Activated T-cell treated with anti-CD3 and anti-CD28 coated beads for 4 hours (primary cell): ENCODE results near the gene CDK10.
"Not testable (repeated sequence)": the region's sequence is repeated elsewhere in the genome, so short reads cannot be mapped to it uniquely, and the experiment has no call there.

Experiments
- DNase-seq: peaks from one replicate; pipeline ENCODE4 v3.0.0-alpha.2; 2020

CDK10 gene

DNA sequence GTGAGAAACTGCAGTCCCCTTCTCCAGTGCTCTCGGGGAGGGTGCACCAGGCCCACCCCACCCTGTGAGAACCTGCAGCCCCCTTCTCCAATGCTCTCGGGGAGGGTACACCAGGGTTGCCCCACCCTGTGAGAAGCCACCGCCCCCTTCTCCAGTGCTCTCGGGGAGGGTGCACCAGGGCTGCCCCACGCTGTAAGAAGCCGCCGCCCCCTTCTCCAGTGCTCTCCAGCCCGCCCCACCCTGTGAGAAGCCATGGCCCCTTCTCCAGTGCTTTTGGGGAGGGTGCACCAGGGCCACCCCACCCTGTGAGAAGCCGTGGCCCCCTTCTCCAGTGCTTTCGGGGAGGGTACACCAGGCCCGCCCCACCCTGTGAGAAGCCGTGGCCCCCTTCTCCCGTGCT is 16.7 kb upstream of the CDK10 start:
- no peak for DNase-seq

DNA sequence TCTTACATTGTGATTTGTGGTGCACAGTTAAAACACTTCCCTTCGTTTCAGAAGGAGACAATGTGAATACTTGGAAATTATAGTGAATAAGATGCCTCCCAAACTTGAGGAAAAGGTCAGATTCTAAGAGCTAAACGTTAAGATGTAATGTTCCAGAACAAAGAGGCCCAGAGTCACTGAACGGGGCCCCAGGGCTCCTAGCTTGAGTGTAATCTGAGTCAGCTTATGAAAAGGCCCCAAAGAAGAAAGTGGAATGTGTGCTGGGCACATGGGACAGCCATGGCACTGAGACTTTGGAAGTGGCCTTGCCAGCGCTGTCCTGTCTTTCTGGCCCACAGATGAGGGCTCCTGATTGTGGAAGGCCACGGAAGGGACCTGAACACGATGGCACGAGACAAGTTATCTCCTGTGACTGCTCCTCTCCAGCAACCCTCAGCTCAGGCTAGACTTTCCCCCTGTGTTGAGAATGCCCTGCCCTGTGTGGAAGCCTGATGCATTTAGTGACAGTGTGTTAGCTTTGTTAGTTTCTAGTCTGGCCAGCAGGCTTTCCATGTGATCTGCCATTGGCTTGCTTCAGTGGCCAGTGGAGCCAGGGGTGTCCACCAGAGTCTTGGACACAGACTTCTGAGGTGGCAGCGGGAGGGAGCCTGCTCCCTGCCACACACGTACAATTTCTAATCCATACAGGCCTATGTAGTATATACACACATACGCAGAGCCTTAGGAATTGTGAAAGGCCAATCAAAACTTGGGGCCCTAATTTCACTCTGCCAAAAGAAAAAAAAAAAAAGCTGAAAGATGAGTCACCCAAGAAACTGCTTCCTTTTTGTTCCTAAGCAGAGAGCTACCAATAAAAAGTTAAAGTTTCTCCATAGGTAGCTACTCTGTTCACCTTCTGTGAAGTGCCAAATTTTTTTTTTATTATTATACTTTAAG is 15.7 kb upstream of the CDK10 start:
- no peak for DNase-seq

DNA sequence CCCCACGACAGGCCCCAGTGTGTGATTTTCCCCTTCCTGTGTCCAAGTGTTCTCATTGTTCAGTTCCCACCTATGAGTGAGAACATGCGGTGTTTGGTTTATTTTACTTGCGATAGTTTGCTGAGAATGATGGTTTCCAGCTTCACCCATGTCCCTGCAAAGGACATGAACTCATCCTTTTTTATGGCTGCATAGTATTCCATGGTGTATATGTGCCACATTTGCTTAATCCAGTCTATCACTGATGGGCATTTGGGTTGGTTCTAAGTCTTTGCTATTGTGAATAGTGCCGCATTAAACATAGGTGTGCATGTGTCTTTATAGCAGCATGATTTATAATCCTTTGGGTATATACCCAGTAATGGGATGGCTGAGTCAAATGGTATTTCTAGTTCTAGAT is 14.9 kb upstream of the CDK10 start:
- DNase-seq, result not testable (repeated sequence)

DNA sequence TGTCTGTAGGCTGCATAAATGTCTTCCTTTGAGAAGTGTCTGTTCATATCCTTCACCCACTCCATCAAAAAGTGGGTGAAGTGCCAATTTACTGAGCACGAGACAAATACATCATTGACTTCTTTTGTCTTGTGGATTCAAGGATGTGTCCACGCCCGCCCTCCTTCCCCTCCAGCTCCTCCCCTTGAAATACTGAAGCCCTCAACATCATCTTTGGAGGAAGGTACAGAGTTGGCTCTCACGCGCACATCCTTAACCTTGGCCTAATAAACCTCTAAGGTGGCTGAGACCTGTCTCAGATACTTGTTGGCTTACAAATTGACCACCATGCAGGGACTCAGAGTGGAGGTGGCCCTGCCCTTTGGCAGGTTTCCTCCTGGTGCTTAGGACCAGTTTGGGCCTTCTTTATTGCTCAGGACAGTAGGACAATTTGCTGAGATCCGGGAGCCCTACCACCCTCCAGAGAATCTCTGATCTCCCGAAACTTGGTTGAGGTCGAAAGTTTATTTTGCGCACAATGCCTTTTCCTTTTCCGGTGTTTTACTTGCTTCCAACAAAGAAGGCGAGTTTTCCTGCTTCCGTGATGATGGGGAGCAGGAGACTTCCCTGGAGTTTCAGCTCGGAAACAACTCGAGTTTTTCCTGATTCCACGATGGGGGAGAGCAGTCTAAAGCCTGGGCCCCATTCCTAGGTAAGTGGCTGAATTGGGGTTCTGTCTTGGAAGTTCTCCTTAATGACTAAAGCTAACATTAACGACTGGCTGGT is 14.1 kb upstream of the CDK10 start:
- DNase-seq, result no peak

DNA sequence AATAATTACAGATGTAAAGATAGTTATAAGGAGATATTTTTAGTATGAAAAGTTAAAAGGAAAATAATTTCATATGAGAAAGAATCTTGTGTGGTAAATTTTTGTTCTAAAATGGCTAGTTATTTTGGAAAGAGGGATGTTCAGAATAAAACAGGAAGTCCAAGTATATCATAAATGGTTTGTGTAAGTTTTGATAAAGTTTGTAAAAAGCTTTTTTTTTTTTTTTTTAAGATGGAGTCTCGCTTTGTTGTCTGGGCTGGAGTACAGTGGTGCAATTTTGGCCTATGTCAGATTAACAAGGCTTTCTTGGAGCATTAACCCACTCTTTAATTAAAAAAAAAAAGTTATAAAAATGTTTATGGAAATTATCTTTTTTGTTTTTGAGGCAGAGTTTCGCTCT is 8.2 kb upstream of the CDK10 start:
- no peak for DNase-seq

DNA sequence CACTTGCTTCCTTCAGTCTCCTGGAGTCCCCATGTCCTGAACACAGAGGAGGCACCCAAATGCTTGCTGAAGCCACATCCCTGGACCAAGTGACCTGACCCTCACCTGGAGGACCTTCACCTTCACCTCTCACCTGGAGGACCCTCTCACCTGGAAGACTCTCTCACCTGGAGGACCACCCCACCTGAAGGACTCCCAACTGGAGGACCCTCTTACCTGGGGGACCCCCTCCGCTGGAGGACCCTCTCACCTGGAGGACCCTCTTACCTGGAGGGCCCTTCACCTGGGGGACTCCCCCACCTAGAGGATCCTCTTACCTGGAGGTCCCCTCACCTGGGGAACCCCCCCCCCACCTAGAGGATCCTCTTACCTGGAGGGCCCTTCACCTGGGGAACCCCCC is 573 bp upstream of the CDK10 start:
- DNase-seq, result no peak

DNA sequence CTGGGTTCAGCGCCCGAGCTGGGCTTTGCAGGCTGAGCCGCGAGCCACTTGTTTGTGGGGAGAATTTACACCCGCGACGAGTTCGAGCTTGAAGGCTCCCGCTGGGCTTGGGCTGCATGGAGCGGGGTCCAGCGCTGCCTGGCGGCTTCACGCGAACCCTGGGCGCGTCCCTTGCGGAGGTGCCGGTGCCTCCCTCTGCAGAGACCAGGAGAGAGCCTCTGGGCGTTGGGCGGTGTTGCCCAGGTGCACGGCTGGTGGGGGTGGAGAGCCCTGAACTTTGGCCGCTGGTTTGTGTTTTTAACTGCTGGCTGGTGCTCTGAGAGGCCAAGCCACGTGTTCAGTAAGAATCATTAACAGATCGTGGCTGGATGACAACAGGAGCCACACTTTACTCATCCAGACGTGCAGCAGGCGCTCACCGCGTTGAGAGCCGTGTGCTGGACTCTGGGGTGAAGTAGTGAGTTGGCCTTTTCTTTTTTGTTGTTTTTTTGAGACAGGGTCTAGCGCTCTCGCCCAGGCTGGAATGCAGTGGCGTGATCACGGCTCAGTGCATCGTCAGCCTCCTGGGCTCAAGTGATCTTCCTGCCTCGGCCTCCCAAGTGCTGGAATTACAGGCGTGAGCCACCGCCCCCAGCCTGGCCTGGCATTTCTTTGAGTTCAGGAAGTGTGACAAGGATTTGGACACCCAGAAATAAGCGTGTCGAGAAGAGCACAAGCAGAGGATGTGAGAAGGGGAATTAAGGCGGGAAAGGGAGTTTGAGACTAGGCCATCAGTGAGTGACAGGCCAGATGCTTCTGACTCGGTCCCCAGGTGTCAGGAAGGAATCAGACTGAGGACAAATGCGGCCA is 827 bp downstream of the CDK10 start:
- DNase-seq, result no peak

DNA sequence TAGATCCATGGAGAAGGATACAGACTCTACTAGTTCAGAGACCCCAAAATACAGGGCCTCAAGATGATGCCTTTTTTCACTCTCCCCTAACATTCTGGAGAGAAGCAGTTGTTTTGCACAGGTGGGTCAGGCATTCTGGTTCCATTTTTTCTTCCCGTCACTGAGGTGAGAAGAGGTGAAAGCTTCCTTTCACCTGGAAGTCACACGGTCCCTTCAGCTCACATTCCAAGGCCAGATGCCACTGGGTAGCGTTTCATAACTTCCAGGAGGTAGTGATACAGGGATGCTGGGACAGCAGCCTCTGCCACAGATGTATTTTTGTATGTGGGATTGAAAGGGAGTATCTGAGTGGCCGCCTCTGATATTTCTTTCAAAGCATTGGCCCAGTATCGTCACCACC is 1.9 kb downstream of the CDK10 start:
- no peak for DNase-seq

DNA sequence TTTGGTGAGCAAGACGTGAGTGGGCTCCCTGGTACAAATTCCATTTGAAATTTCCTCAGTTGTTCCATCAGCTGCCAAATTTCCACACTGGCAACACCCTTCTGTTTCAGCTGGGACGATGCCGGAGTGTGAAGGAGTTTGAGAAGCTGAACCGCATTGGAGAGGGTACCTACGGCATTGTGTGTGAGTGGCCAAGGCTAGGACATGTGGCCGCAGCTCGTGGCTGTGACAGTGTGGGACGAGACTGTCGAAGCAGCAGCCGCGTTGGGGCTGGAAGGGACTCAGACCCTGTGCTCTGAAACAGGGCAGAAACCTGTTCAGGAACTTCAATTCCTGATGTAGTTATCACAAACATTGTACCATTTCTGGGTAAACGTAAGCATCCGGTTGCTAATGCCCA is 2.7 kb downstream of the CDK10 start:
- no peak for DNase-seq

DNA sequence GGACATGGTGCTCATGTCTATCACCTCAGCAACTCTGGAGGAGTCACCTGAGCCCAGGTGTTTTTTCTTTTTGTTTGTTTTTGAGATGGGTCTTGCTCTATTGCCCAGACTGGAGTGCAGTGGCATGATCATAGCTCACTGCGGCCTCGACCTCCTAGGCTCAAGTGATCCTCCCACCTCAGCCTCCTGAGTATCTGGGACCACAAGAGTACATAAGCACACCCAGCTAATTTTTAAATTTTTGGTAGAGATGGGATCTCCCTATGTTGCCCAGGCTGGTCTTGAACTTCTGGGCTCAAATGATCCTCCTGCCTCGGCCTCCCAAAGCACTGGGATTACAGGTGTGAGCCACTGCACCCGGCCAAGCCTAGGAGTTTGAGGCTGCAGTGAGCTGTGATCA is 3.1 kb downstream of the CDK10 start:
- DNase-seq, result not testable (repeated sequence)

DNA sequence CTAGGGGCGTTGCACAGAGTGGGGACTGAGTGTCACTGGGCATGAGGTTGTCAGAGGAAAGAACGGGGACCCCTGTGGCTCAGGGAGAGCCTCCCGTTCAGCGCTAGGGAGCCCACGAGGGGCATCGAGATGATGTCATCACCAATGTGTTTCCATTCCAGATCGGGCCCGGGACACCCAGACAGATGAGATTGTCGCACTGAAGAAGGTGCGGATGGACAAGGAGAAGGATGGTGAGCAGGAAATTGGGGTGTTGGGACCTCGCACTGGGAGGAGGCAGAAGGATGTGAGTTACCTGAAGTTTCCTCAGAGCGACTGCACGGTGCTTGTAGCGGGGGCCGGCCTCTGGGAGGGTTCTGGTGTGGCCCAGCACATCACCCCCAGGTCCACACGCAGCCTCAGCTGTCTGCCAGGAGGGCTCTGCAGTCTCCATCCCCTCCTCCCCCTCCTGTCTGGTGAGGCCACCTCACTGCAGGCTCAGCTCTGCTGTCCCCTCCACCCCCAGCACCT is 4.0 kb downstream of the CDK10 start:
- DNase-seq, result no peak

DNA sequence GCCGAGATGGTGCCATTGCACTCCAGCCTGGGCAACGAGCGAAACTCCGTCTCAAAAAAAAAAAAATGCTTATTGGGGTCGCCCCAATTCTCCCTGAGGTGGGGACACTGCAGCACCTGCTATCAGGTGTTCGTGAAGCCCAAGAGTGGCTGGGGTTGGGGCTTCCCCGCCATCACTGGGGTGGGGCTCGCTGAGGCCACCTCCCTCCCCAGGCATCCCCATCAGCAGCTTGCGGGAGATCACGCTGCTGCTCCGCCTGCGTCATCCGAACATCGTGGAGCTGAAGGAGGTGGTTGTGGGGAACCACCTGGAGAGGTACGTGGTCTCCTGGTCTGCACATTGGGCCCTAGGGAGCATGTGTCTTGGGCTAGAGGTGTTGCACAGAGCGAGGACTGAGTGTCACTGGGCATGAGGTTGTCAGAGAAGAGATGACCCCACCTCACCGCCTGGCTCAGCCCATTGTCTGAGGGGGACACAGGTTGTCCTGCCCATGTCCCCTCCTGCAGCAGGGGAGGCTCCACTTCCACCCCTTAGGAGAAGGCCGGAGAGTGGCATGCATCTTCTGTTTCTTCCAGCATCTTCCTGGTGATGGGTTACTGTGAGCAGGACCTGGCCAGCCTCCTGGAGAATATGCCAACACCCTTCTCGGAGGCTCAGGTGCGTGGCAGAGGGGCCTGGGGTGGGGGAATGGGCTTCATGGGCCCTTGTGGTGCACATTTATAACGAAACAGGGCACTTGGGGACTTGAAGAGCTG is 4.9 kb downstream of the CDK10 start:
- no peak for DNase-seq

DNA sequence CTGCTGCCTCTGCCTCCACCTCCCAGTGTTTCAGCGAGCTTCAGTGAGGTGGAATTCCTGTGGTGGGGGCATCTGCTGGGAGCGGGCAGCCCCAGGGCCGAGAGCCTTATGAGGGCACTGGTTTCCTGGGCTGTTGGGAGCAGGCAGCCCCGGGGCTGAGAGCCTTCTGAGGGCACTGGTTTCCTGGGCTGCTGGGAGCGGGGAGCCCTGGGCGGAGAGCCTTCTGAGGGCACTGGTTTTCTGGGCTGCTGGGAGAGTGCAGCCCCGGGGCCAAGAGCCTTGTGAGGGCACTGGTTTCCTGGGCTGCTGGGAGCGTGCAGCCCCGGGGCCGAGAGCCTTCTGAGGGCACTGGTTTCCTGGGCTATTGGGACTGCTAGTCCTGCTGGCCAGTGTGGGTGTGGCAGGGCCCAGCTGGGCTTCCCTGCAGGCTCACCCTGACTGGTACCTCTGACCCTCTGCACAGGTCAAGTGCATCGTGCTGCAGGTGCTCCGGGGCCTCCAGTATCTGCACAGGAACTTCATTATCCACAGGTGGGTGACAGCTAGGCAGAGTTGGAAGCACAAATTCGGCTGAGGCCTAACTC is 5.6 kb downstream of the CDK10 start:
- no peak for DNase-seq

DNA sequence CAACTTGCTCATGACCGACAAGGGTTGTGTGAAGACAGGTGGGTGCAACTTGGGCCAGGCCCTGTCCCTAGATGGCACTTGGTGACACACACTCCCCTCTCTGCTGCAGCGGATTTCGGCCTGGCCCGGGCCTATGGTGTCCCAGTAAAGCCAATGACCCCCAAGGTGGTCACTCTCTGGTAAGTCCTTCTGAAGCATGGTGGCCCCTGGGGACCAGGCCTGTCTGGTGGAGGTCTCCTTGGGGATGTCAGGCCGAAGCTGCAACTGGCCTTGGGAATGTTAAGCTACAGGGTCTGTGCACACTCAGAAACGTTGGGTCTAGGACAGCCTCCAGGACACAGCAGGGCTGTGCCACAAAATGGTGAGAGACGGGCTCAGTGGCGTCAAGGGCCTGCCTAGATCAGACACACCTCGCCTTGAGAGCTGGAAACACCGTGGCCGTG is 6.8 kb downstream of the CDK10 start:
- DNase-seq, result no peak

DNA sequence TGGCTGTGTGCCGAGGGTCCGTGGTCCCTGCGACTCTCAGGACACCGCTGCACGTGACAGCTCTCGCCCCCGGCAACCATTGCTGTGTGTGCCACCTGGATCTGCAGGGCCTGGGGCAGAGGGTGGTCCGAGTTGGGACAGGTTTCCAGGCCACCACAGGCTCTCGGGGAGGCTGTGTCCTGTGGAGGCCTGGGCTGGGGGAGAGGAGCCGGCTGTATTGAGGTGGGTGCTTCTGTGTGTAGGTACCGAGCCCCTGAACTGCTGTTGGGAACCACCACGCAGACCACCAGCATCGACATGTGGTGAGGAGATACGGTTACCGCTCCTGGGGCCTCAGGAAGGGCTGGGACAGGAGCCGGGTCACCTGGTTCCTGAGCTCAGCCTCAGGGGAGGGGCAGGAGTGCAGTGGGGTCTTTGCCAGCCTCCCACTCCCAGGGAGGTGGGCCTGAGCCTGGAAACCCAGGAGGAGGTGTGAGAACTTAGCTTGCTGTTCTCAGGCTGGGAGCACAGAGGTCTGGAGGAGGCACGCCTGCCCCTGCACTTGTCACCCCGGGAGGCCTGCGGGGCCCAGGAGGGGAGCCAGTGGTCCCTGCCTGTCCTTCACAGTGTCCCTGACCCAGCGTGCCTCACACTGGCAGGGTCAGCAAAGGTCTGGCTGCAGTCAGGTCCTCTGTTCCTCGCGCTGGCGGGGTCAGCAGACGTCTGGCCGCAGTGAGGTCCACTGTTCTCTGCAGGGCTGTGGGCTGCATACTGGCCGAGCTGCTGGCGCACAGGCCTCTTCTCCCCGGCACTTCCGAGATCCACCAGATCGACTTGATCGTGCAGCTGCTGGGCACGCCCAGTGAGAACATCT is 7.7 kb downstream of the CDK10 start:
- DNase-seq, result no peak

DNA sequence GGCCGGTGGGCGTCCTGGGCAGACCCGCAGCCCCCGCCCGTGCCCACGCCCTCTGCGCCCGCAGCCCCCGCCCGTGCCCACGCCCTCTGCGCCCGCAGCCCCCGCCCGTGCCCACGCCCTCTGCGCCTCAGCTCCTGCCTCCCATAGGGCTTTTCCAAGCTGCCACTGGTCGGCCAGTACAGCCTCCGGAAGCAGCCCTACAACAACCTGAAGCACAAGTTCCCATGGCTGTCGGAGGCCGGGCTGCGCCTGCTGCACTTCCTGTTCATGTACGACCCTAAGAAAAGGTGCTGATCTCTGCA is 8.2 kb downstream of the CDK10 start:
- DNase-seq, result not testable (repeated sequence)

DNA sequence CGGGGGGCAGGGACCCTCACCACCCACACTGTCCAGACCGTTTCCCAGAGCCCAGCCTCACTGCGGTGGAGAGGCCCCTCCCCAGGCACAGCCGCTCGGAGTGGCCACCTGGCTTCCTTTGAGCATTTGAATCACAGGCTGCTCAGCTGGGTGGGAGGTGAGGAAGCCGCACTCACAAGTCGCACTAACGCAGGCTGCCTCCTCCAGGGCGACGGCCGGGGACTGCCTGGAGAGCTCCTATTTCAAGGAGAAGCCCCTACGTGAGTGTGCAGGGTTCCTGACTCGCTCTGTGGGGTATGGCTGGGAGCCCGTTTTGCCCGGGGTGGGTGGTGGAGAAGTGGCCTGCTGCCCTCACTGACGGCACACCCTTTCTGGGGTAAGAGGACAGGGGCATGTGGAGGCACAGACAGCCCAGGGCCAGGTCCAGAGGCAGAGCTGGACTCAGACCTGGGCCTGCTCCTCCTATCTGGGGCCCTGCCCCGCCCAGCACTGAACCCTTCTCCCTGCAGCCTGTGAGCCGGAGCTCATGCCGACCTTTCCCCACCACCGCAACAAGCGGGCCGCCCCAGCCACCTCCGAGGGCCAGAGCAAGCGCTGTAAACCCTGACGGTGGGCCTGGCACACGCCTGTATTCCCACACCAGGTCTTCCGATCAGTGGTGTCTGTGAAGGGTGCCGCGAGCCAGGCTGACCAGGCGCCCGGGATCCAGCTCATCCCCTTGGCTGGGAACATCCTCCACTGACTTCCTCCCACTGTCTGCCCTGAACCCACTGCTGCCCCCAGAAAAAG is 8.8 kb downstream of the CDK10 start:
- DNase-seq, result no peak

DNA sequence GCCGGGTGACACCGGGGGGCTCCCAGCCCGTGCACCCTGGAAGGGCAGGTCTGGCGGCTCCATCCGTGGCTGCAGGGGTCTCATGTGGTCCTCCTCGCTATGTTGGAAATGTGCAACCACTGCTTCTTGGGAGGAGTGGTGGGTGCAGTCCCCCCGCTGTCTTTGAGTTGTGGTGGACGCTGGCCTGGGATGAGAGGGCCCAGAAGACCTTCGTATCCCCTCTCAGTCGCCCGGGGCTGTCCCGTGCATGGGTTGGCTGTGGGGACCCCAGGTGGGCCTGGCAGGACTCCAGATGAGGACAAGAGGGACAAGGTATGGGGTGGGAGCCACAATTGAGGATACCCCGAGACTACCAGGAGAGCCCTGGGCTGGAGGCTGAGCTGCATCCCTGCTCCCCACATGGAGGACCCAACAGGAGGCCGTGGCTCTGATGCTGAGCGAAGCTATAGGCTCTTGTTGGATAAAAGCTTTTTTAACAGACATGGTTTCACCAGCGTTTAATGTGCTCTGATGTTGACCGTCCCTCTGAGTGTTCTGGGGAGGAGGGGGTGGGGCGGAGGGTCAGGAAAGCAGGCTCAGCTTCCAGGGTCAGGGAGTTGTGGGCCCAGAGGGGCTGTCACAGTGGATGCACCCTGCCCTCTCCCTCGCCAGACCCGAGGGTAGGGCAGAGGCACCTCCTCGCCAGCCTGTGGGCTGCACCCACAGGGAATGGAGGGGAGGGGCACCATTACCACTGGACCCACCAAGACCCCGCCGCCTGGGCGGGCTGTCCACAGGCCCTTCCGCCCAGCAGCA is 9.6 kb downstream of the CDK10 start:
- no peak for DNase-seq

DNA sequence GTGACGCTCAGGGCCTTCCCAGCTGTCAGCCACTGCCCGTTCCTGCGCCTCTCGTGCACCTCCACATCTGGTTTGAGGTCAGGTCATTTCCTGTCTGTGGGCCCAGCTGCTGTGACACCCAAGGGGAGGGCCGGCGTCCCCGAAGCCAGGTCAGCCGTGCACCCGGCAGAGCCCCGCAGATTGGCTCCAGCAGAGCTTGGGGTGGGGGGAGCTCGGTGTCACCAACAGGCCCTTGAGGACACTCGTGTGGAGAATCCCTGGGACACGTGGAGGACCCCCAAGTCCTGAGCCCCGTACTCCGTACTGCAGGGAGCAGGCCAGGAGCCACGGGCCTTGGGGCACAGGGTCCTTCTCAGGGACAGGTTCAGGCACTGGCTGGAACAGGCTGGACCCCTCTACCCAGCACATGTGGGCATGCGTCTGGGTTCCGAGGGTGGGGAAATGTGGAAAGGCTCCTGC is 10.2 kb downstream of the CDK10 start:
- no peak for DNase-seq
